GM18526 (cell line): Measurements from ENCODE around the gene GRM3.

ENCODE experiments used
- POLR2A ChIP-seq: IDR thresholded peaks from 3 replicates; pipeline ENCODE4 v1.6.1; 2011; ENCODE audit not compliant: insufficient read length; ENCODE audit errors: extremely low read depth

Gene GRM3

DNA sequence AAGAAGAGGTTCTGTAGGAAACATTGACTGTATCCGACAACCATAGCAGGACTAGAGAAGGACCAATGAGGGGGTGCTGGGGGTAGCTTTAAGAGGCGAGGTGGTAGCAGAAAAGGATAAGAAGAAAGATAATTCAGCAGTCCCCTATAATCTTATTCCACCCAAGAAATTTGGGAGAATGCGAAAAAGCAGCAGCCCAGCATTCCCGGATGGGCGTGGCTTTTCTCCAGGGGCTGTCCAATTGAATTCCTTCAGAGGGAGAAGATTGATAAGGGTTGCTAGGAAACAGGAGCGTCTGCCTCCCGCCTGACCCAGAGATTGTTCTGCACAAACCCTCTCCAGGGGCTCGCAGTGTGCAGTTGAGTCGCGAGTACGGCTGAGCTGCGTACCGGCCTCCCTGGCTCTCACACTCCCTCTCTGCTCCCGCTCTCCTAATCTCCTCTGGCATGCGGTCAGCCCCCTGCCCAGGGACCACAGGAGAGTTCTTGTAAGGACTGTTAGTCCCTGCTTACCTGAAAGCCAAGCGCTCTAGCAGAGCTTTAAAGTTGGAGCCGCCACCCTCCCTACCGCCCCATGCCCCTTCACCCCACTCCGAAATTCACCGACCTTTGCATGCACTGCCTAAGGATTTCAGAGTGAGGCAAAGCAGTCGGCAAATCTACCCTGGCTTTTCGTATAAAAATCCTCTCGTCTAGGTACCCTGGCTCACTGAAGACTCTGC lies at the start of gene GRM3:
Gene GRM3, plus strand, starts transcription at position 349 of the 721 bp plus-strand sequence. CDS start 121,237 bp downstream, outside the sequence.
- TF ChIP-seq POLR2A: no peak

DNA sequence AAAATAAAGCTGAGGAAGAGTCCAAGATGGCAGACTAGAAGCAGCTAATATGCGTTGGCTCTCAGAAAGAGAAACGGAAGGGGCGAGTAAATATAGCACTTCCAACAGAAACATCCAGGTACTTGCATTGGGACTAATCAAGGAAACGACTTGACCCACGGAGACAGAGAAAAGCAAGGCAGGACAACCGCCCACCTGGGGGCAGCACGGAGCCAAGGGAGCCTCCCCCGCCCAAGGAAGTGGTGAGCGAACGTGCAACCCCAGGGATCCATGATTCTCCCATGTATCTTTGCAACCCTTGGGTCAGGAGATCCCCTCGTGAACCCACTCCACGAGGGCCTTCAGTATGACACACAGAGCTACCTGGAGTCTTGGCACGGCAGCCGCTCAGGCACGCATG lies 45.4 kb upstream of the GRM3 start:
- TF ChIP-seq POLR2A: no peak

DNA sequence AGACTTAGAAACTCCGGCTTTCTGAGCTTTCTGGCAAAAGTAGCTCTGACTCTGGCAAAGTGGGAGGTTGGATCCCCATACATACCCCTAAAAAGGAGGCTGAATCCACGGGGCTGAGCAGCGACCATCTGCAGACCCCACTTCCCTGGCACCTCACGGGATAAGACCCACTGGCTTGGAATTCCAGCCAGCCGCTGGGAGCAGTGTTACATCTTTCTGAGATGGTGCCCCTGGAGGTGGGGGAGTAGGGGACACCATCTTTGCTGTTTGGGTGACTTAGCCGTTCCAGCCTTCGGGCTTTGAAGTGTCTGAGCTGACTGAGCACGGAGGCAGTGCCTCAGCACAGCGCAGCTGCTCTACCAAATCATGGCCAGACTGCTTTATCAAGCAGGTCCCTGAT lies 45.0 kb upstream of the GRM3 start:
- no peak for TF ChIP-seq POLR2A

DNA sequence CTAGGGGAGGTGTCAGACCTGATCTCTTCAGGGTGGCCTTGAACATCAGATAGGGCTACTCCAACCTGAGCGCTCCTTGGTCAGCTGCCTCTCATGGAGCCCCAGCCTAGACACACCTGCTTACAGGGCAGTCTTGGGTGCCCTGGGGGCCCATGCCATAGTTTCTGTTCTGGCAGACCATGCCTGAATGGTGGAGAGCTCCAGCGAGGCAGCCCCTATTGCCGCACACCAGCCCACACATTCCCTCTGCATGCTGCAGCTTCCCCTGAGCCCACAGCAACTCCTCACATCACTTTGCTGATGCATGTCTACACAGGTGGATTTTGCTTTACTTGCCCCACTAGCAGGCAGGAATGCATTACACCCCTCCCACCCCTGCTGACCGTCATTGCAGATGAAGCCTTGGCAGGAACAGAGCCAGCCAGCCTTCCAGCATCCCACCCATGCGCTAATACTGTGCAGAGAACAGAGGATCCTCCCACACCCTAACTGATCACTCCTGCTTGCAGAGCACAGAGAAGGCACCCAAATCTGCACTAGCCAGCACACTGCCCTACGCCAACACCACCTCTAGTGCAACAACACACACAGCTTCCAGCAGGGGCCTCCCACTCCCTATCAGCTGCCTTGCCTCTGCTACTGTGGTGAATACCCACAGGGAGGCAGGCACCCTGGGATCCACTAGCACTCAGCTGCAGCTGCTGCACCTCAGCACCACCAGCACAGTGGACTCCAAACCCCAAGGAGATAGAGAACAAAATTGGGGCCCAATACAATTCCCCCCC lies 43.0 kb upstream of the GRM3 start:
- TF ChIP-seq POLR2A: no peak

DNA sequence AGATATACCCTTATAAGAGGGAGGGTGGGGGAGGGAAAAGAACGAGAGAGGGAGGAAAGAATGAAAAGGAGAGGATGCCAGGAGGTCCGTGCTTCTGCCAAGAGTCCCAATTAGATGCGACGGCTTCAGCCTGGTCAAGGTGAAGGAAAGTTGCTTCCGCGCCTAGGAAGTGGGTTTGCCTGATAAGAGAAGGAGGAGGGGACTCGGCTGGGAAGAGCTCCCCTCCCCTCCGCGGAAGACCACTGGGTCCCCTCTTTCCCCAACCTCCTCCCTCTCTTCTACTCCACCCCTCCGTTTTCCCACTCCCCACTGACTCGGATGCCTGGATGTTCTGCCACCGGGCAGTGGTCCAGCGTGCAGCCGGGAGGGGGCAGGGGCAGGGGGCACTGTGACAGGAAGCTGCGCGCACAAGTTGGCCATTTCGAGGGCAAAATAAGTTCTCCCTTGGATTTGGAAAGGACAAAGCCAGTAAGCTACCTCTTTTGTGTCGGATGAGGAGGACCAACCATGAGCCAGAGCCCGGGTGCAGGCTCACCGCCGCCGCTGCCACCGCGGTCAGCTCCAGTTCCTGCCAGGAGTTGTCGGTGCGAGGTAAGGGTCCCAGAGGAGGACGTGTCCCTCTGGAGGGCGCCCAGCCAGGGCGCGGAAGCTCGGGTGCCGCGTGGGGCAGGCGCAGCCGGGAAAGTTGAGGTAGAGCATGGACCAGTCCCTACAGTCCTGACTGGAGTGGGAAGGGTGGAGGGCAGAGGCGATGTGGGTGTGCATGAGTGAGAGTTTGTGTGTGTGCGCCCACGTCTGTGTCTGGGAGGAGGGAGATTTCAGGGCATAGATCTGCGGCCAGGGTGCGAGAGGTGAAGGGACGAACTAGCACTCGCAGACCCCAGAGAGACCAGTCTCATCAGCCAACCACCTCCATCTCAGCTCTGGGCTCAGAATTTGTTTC lies 844 bp downstream of the GRM3 start:
- no peak for TF ChIP-seq POLR2A

DNA sequence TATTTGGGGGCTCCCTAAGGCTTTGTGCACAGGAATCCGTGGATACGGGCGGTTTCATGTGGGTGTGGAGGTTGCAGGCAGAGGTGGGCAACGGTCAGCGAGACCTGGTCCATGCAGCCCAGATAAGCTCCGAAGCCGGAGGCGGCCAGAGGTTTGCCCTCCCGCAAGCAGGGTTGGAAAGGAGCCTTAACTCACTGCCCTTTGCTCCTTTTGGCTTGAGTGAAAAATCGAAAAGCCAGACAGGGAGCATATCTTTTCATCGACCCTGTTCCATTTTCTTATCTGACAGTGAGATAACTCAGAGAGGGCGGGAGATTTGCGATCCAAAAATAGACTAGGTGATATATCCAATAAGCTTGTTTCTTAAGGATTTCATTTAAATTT lies 1.5 kb downstream of the GRM3 start:
- TF ChIP-seq POLR2A: no peak

DNA sequence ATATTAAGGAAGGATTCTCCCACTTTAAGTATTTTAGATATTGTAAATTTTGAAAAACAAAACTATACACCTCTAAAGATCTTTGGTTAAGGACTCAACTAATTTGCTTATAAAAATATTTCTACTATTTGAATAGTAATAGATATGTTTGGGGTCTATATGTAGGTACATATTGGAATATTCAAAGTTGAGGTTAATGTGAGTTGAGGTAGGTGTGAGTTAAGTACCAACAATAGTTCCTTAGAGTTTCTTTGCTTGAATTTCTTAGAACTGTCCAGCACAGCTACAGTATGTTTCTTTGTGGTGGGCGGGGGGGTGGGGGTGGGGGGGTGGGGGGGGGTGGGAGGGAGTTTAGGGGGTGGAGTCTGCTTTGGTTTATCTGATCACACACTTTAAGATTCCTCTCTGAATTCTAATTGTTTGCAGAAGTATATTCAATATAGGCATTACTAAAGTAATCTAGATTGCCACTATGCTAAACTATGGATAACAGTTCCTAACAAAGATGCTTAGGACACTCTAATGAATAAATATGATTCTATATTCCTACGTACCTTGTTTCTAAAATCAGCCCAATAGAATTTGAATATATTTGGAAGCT lies 2.1 kb downstream of the GRM3 start:
- TF ChIP-seq POLR2A: no peak

DNA sequence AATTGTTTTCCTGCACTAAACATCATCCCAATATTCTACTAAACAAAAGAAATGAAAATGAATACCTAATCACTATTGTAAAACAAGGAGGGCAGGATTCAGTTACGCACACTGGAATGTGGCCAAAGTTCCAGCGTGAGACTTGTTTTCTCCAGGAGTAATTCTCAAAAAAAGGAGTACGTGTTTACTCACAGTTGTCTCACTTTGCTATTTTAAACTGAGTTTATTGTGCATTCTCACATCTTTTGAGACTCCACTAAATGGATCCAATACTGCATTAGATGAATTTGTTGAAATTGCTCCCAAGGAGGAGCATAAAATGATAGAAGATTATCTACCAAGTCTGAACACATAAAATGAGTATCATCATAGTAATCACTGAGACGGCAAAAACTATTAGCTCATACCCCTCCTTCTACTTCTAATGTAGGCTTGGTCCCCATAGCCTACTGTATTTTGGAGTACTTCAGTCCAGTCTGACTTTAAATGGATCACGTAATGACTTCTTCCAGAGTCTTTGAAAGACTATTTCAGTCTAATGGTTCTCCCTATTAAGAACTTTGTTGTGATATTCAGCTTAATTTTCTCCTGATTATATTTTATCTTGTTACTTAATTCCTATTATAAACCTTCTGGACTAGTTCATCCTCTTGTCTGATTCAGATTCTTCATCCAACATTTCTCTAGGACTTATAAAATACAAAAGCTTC lies 3.8 kb downstream of the GRM3 start:
- TF ChIP-seq POLR2A: no peak

DNA sequence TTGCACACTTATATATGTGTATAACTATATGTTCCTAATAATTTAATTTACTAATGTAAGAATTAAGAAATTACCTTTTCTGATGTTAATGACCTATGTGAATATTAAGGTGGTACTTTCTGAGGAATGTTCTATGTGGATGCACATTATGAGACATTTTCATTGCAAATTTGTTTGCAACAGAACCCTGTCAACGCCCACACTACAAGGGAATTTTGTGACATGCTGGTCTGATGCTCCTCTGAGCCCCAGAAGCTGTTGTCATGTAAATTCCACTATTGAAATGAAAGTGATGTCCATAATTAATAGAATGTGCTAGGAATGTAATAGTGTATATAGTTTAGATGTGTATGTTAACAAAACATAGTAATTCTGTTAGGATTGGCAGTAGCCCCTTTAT lies 4.5 kb downstream of the GRM3 start:
- no peak for TF ChIP-seq POLR2A

DNA sequence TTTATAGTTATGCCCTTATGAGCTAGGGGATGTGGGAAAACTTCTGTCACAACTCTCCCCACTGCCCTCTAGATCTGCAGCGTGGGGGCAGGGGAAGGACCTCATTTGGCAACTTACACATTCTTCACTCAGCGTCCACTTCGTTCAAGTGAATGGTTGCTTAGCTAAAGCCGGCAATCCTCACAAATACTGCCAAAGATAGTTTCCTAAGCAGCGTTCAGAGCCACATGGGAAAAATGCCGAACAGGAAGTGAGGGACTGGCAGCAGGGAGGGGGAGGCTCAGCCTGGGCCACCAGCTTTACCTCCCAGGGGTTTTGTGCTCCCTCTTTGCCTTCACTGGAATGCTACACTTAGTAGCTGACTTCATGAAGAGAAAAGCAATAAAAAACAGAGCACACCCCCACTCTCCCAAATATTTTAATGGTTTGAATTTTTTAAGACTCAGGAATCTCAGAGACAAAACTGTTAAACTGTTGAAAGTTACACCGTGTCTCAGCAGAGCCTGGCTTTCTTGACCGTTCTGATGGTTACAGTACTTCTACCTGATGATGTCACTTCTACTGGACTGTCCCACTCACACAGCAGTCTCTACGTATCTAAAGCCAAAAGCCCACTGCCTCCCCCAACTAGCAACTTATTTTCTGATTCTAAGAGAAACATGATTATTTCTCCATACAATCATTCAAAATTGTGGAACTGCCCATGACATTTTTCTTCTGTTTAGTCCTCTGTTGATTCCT lies 10.4 kb downstream of the GRM3 start:
- TF ChIP-seq POLR2A: no peak

DNA sequence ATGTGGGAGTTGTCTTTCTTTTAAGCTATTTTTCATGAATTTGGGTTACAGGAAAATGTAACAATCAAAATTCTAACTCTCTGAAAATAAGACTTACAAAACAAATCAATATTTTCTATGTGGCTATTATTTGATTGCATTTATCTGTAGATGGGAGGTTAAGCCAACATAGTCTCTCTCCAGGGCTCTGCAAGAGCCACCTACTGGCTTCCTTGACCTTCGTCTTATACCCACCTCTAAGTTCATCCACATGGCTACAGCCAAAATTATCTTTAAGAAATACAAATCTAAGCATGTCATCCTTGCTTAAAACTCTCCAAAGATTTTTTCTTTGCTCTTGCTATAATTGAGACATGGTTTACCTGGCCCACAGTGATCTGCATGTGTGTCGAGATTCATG lies 14.2 kb downstream of the GRM3 start:
- TF ChIP-seq POLR2A: no peak

DNA sequence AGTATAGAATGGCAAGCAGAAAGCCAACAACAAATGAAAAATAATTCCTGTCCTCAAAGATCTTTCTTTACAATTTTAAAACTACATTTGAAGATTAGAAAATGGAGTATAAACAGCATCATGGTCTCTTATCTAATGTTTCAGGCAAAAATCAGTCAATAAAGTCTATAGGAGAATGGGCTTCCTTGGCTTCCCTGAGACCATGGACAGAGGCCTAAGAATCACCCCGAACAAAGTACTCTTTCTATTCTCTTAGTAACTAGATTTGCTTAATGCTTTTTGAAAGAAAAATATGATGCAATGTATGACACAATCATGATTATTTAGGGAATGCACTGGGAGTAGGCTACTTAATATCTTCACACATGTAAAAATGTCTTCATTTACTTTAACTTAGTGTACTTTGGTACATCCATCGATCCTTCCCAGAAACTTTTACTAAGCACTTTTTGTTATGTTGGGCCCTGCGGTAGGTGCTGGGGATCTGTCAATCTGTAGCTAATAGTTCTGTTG lies 17.3 kb downstream of the GRM3 start:
- TF ChIP-seq POLR2A: no peak

DNA sequence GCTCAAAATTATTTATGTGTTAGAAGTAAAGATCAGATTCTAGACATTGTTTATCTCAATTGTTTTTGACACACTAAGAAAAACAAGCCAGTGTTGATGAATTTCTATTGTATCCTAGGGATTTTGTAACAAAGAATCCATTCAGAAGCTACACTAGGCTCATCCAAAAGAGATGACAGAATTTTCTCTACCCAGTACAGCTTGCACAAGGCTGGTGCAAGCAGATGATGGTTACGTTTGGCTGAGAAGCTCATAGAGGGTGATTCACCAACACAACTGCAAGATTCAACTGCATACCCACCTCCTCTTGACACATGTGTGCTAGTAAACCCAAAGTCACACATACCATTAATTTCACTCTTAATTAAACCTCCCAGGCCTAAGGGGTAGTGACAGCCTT lies 20.8 kb downstream of the GRM3 start:
- no peak for TF ChIP-seq POLR2A

DNA sequence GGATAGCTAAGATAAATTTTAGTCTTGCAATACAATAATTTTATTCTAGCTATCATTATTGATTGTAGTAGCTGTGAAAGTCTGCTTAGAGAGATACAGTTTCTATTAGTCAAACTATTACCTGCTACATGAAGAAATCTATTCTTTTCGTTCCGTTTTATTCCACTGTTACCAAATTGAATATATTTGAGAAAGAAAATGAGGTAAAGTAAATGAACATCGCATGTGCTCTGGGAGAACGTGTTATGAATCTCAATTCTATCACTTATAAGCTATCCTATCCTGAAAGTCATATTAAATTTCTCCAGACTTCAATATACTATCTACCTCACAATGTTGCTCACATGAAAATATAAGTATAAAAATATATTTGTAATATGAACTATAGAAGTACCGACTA lies 21.3 kb downstream of the GRM3 start:
- TF ChIP-seq POLR2A: no peak
